ENCODE data around the gene EPHB3. TPM values are rescaled to one million over a fixed set of nuclear protein-coding genes. Genes with fewer than 3 reads are reported as not detected.

Gene EPHB3
- polyA plus RNA-seq, 1 of the 3 experiments (the other 2 are of a cell fraction), result 4.2 TPM

- Histone ChIP-seq H3K27ac (ENCODE audit: low read depth in 2 of 2, low read length in 1 of 2) (no peak overlapping the region), H3F3A (replicated peaks; ENCODE audit: insufficient read depth) (no peaks in the 10 kb centered on the region), H3K36me3 (replicated peaks in 1 of 2; ENCODE audit: control insufficient read depth in 1 of 2, insufficient read depth in 2 of 2, low read length in 1 of 2) (no peaks in the 10 kb centered on the region), H3K9me3 (no peaks in the 10 kb centered on the region), H3K4me1 (ENCODE audit: control insufficient read depth in 1 of 2, insufficient read depth in 2 of 2, low read depth in 1 of 2, low read length in 1 of 2) (peaks cover 0 to 22% of the 10 kb centered on the region in 2 experiments; a peak in 1 of 4 replicates), H2AFZ (ENCODE audit: low read depth) (no peak overlapping the region), H3K9ac (no peak overlapping the region), H3K27me3 (ENCODE audit: insufficient read depth) (no peaks in the 10 kb centered on the region), H3K4me2 (no peak overlapping the region), H3K4me3 (ENCODE audit: low read depth in 2 of 2, low read length in 1 of 2) (no peak overlapping the region), H3K79me2 (ENCODE audit: insufficient read depth) (no peaks in the 10 kb centered on the region), H4K20me1 (ENCODE audit: insufficient read depth) (no peaks in the 10 kb centered on the region), H3K9me2 (no peaks in the 10 kb centered on the region)
- DNase-seq, result no peak
- ChIA-PET CTCF (interaction anchor here (1.2 kb wide), 1 partner anchor 70 kb away, joined by 5 read pairs; the partner anchor contains the start of gene EPHB3), POLR2A (interaction anchor here (0.5 kb wide), 1 partner anchor 39 kb away, joined by 3 read pairs; no protein-coding TSS in a partner anchor)
- 90% methylated on average over 15 of the region's 19 CpGs for WGBS (ENCODE audit: low lambda C conversion rate)
- no peak for TF ChIP-seq JUND (IDR thresholded peaks at IDR 0.05)
- TF ChIP-seq SIN3A (IDR thresholded peaks at IDR 0.05; ENCODE audit: borderline replicate concordance, low read depth, low read length), result no peak
- no peak for TF ChIP-seq YY1 (IDR thresholded peaks at IDR 0.05; ENCODE audit: low read depth)
- no peak for TF ChIP-seq FOXM1 (IDR thresholded peaks at IDR 0.05; ENCODE audit: low read depth)
- no peak for TF ChIP-seq ZBTB33 (IDR thresholded peaks at IDR 0.05; ENCODE audit: borderline replicate concordance, low read depth)
- no peak for TF ChIP-seq GABPA (IDR thresholded peaks at IDR 0.05; ENCODE audit: low read depth)
- no peak for TF ChIP-seq GATA2 (CRISPR knock-in tag; IDR thresholded peaks at IDR 0.05)
- no peak for TF ChIP-seq IRF3 (IDR thresholded peaks at IDR 0.05; ENCODE audit: low read depth, low read length)
- no peak for TF ChIP-seq RFX5 (IDR thresholded peaks at IDR 0.05; ENCODE audit: low read length)
- no peak for TF ChIP-seq PBX3 (IDR thresholded peaks at IDR 0.05)
- TF ChIP-seq NRF1 (IDR thresholded peaks at IDR 0.05; ENCODE audit: low read depth, low read length), result no peak
- no peak for TF ChIP-seq USF2 (IDR thresholded peaks at IDR 0.05; ENCODE audit: borderline replicate concordance, low read depth, low read length)
- TF ChIP-seq MXI1 (IDR thresholded peaks at IDR 0.05; ENCODE audit: low read depth, low read length), result no peak
- TF ChIP-seq ELF1 (IDR thresholded peaks at IDR 0.05), result no peak
- no peak for TF ChIP-seq FOSL2 (IDR thresholded peaks at IDR 0.05; ENCODE audit: borderline replicate concordance, low read depth)
- no peak for TF ChIP-seq NFIC (IDR thresholded peaks at IDR 0.05; ENCODE audit: borderline replicate concordance)
- TF ChIP-seq RXRA (IDR thresholded peaks at IDR 0.05; ENCODE audit: borderline replicate concordance, low read depth), result no peak
- TF ChIP-seq TCF12 (IDR thresholded peaks at IDR 0.05), result no peak
- no peak for TF ChIP-seq RAD21 (IDR thresholded peaks at IDR 0.05; ENCODE audit: low read length)
Measured at GRCh38 chr3:184631472-184631861, 69.9 kb downstream of the EPHB3 start.

Other genes starting within 250 kb of the EPHB3 start
- gene EIF4G1, start 247.2 kb upstream of the EPHB3 start, polyA plus RNA-seq (2012; rRNA removed), result 207 and 262 TPM in 2 replicates
- gene FAM131A, start 224.2 kb upstream of the EPHB3 start, polyA plus RNA-seq (2012; rRNA removed), result 31.6 and 34.2 TPM in 2 replicates
- gene CLCN2, start 200.2 kb upstream of the EPHB3 start, polyA plus RNA-seq (2012; rRNA removed), result 8.6 and 9.1 TPM in 2 replicates
- gene POLR2H, start 200.1 kb upstream of the EPHB3 start, polyA plus RNA-seq (2012; rRNA removed), result 206 and 258 TPM in 2 replicates
- gene THPO, start 183.6 kb upstream of the EPHB3 start, polyA plus RNA-seq (2012; rRNA removed), result 0.07 and 0.21 TPM in 2 replicates
- gene CHRD, start 181.7 kb upstream of the EPHB3 start, polyA plus RNA-seq (2012; rRNA removed), result 0.57 and 0.95 TPM in 2 replicates
- 38.1 and 45.2 TPM in 2 replicates for gene MAGEF1, start 150.3 kb downstream of the EPHB3 start, polyA plus RNA-seq (2012; rRNA removed)

Data from SK-N-SH (cell line).